OCI-LY1 (cell line): ENCODE measurements around the gene CHRNA4.

Experiments
- H2AFZ ChIP-seq: fragments of 200-600 bp; sonication (generic), shearing (Covaris generic); 2 replicates; pipeline ENCODE4 v1.6.0; 2014; ENCODE audit warnings: antibody characterized with exemption, mild to moderate bottlenecking, low read length
- H3F3A ChIP-seq: fragments of 200-600 bp; sonication (generic), shearing (Covaris generic); 2 replicates; pipeline ENCODE4 v1.6.0; 2014; ENCODE audit warnings: mild to moderate bottlenecking, antibody characterized with exemption, low read length, moderate library complexity; ENCODE audit not compliant: insufficient read depth
- H3K27ac ChIP-seq: fragments of 200-600 bp; sonication (generic); 2 replicates; pipeline ENCODE4 v1.5.1; 2014; ENCODE audit warnings: low read length, mixed run types, mild to moderate bottlenecking, low read depth; ENCODE audit not compliant: poor library complexity, severe bottlenecking
- H3K27me3 ChIP-seq: fragments of 200-600 bp; sonication (generic); 2 replicates; pipeline ENCODE4 v1.6.0; 2014; ENCODE audit warnings: antibody characterized with exemption, mild to moderate bottlenecking, low read length, moderate library complexity; ENCODE audit not compliant: insufficient read depth
- H3K36me3 ChIP-seq: fragments of 200-600 bp; sonication (generic); 2 replicates; pipeline ENCODE4 v1.6.1; 2014; ENCODE audit warnings: mild to moderate bottlenecking, antibody characterized with exemption, low read length, moderate library complexity, mixed read lengths; ENCODE audit not compliant: insufficient read depth
- H3K4me1 ChIP-seq: fragments of 200-600 bp; sonication (generic); 2 replicates; pipeline ENCODE4 v1.5.1; 2014; ENCODE audit warnings: mild to moderate bottlenecking, low read length, moderate library complexity; ENCODE audit not compliant: insufficient read depth, severe bottlenecking
- H3K4me2 ChIP-seq: fragments of 200-600 bp; sonication (generic), shearing (Covaris generic); 2 replicates; pipeline ENCODE4 v1.6.1; 2014; ENCODE audit warnings: low read length
- H3K4me3 ChIP-seq: fragments of 200-600 bp; sonication (generic); 2 replicates; pipeline ENCODE4 v1.5.1; 2014; ENCODE audit warnings: low read length, low read depth, mild to moderate bottlenecking, mixed read lengths; ENCODE audit not compliant: poor library complexity, severe bottlenecking
- H3K79me2 ChIP-seq: fragments of 200-600 bp; shearing (Covaris generic); 2 replicates; pipeline ENCODE4 v1.6.1; 2016; ENCODE audit warnings: mixed run types, low read length, mixed read lengths; ENCODE audit not compliant: insufficient read depth
- H3K9ac ChIP-seq: fragments of 200-600 bp; sonication (generic), shearing (Covaris generic); 2 replicates; pipeline ENCODE4 v1.6.1; 2014; ENCODE audit warnings: mild to moderate bottlenecking, low read length, mixed read lengths
- H3K9me2 ChIP-seq: fragments of 200-600 bp; sonication (generic), shearing (Covaris generic); 2 replicates; pipeline ENCODE4 v1.6.1; 2014; ENCODE audit warnings: low read depth, mild to moderate bottlenecking, low read length, mixed read lengths
- H3K9me3 ChIP-seq: fragments of 200-600 bp; shearing (Covaris generic); 2 replicates; pipeline ENCODE4 v1.6.1; 2014; ENCODE audit warnings: low read length, mixed read lengths
- H4K20me1 ChIP-seq: fragments of 200-600 bp; sonication (generic), shearing (Covaris generic); 2 replicates; pipeline ENCODE4 v1.6.0; 2016; ENCODE audit warnings: mild to moderate bottlenecking, low read length; ENCODE audit not compliant: insufficient read depth
- EZH2 ChIP-seq: fragments of 200-600 bp; sonication (generic), shearing (Covaris generic); IDR thresholded peaks from 2 replicates; pipeline ENCODE4 v1.8.0; 2017; ENCODE audit warnings: borderline replicate concordance, mixed run types, mild to moderate bottlenecking, antibody characterized with exemption, low read length, moderate library complexity, mixed read lengths
- TF ChIP-seq, protein P1 (sequence below): fragments of 200-600 bp; sonication (generic), shearing (Covaris generic); IDR thresholded peaks from 2 replicates; pipeline ENCODE4 v1.5.1; 2017; ENCODE audit warnings: mild to moderate bottlenecking, antibody characterized with exemption, low read length, moderate library complexity, mixed read lengths

CHRNA4 gene

GRCh38 chr20:63293456-63293855, 67.7 kb downstream of the CHRNA4 start:
- H4K20me1 ChIP-seq: no peaks in the 10 kb centered on the region
- no peak overlapping the region for H2AFZ ChIP-seq
- H3K9me3 ChIP-seq: no peaks in the 10 kb centered on the region
- no peak overlapping the region for H3K27ac ChIP-seq
- no peak overlapping the region for H3K4me2 ChIP-seq
- peaks cover 4% of the 10 kb centered on the region; the same call in 1 of the 2 replicates for H3K36me3 ChIP-seq
- no peaks in the 10 kb centered on the region for H3K4me1 ChIP-seq
- H3K4me3 ChIP-seq: no peak overlapping the region
- no peaks in the 10 kb centered on the region for H3K79me2 ChIP-seq
- TF ChIP-seq EZH2: no peak
- TF ChIP-seq, protein P1, sequence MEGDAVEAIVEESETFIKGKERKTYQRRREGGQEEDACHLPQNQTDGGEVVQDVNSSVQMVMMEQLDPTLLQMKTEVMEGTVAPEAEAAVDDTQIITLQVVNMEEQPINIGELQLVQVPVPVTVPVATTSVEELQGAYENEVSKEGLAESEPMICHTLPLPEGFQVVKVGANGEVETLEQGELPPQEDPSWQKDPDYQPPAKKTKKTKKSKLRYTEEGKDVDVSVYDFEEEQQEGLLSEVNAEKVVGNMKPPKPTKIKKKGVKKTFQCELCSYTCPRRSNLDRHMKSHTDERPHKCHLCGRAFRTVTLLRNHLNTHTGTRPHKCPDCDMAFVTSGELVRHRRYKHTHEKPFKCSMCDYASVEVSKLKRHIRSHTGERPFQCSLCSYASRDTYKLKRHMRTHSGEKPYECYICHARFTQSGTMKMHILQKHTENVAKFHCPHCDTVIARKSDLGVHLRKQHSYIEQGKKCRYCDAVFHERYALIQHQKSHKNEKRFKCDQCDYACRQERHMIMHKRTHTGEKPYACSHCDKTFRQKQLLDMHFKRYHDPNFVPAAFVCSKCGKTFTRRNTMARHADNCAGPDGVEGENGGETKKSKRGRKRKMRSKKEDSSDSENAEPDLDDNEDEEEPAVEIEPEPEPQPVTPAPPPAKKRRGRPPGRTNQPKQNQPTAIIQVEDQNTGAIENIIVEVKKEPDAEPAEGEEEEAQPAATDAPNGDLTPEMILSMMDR: no peak
- H3K9me2 ChIP-seq: no peaks in the 10 kb centered on the region
- H3F3A ChIP-seq: no peaks in the 10 kb centered on the region
- no peak overlapping the region for H3K9ac ChIP-seq
- no peaks in the 10 kb centered on the region for H3K27me3 ChIP-seq
